Activated CD4-positive, alpha-beta T cell treated with anti-CD3 and anti-CD28 coated beads, Interleukin-2, Interleukin-4, amounts not matched to agents 100 ng/mL and 50 ng/mL, durations not matched to agents 16 hours and 8 hours (primary cell): ENCODE results near the gene WDR26.
"Not testable (repeated sequence)": the region's sequence is repeated elsewhere in the genome, so short reads cannot be mapped to it uniquely, and the experiment has no call there.

Experiments
- DNase-seq: peaks from one replicate; pipeline ENCODE4 v3.0.0-alpha.2; 2020; ENCODE audit warnings: low spot score

Gene WDR26

GRCh38 chr1:224434691-224435317, at the start of gene WDR26:
Gene WDR26, minus strand, starts transcription at chr1:224434797.
- DNase-seq, result peak; percentile 89

GRCh38 chr1:224483206-224483605, 48.6 kb upstream of the WDR26 start:
- DNase-seq, result not testable (repeated sequence)

- DNase-seq, result no peak
Measured at GRCh38 chr1:224482619-224483018, 48.0 kb upstream of the WDR26 start.

GRCh38 chr1:224481601-224482000, 47.0 kb upstream of the WDR26 start:
- DNase-seq, result no peak

DNA sequence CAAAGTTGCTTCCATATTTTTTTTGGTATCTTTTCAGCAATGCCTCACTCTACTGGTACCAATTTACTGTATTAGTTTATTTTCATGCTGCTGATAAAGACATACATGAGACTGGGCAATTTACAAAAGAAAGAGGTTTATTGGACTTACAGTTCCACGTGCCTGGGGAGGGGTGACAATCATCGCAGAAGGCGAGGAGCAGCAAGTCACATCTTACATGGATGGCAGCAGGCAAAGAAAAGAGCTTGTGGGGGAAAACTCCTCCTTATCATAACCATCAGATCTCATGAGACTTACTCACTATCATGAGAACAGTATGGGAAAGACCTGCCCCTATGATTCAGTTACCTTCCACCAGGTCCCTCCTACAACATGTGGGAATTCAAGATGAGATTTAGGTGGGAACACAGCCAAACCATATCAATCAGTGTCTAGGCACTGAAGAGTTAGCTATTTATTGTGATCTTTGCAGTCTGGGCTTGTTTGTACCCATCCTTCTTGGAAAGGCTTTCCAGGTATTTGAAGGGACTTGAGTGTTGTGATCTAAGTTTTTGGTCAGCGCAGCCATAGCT, 46.4 kb upstream of the WDR26 start:
- DNase-seq, result not testable (repeated sequence)

- DNase-seq, result not testable (repeated sequence)
Measured at GRCh38 chr1:224480200-224480599, 45.6 kb upstream of the WDR26 start.

DNA sequence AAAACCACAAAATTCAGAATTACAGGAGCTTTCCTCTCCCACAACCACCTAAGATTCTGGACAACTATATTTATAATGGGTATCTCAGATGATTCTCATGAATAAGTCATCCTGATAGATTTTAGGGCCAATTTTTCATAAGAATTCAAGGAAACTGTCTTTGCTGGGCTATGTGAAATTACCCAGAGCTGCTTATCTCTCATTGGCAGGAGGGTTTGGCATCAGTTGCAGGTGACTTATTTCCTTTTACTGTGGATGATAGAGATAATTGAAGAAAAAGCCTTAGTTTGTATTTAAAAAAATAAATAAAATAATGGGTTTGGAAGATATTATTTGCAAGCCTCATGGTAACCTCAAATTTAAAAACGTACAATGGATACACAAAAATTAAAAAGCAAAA, 38.2 kb upstream of the WDR26 start:
- no peak for DNase-seq

GRCh38 chr1:224466154-224466553, 31.6 kb upstream of the WDR26 start:
- DNase-seq, result no peak

- DNase-seq, result no peak
Measured at GRCh38 chr1:224459966-224460365, 25.4 kb upstream of the WDR26 start.

GRCh38 chr1:224458996-224459395, 24.4 kb upstream of the WDR26 start:
- no peak for DNase-seq

- DNase-seq, result no peak
Measured at GRCh38 chr1:224458296-224458695, 23.7 kb upstream of the WDR26 start.

GRCh38 chr1:224457782-224458144, 23.2 kb upstream of the WDR26 start:
- no peak for DNase-seq

- DNase-seq, result no peak
Measured at GRCh38 chr1:224456637-224456953, 22.0 kb upstream of the WDR26 start.

DNA sequence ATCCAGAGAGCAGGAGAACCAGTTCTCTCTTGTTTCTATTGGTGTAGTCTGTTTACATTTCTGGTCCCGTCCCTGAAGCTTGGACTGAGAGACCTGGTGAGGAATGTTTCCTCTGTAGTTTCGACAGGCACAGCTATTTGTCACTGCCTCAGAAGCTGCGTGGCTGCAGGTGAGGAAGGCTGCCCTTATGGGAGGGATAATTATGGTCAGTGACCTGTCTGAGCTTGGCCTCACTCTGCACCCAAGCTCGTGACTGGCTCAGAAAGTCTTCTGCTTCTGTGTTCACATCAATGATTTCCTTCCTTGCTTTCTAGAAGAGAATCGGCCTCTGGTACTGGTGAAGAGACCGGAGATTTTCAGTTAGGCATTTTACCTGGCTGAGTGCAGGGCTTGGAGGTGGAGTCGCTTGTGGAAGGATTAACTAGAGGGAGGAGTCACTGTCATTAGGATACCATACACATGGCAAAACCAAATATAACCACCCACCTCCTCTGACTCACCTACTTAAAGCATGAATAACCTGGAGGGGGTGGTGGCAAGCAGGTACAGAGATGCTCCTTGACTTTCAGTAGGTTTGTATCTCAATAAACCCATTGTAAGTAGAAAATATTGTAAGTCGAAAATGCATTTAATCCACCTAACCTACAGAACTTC, 19.9 kb upstream of the WDR26 start:
- no peak for DNase-seq

DNA sequence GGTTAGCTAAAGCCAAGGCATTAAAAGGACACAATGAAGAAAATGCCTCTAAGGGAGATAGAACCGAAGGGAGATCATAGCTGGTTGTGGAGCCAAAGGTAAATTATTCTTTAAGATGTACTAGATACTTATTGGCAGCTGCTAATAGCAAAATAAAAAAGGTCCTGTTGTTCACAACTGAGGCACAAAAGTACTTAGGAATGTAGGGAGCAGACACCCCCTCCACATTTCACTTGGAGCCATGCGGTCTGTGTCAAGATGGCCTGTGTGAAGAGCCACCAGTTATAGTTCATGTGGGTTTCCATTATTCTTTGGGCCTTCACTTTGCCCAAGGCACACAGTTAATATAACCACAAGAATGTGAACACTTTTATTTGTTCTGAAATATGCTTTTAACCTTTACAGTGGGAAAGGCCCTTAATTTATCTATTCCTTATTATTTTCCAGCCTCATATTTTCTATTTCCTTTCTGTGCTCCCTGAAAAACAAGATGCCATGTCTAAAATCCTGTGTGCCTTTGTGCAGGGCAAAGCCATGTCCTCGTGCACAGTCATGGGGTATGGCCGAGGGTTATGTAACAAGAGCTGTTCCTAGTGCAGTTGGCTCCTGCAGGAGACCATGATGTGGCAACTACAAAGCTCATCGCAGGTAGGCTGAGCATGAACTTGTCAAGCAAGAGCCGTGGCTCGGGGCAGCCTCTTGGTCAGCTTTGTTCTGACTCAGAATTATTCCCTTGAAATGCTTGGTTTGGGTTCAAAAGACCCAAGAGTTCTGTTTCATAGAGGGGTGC, 16.2 kb upstream of the WDR26 start:
- DNase-seq, result no peak

- no peak for DNase-seq
Measured at GRCh38 chr1:224450159-224450558, 15.6 kb upstream of the WDR26 start.

DNA sequence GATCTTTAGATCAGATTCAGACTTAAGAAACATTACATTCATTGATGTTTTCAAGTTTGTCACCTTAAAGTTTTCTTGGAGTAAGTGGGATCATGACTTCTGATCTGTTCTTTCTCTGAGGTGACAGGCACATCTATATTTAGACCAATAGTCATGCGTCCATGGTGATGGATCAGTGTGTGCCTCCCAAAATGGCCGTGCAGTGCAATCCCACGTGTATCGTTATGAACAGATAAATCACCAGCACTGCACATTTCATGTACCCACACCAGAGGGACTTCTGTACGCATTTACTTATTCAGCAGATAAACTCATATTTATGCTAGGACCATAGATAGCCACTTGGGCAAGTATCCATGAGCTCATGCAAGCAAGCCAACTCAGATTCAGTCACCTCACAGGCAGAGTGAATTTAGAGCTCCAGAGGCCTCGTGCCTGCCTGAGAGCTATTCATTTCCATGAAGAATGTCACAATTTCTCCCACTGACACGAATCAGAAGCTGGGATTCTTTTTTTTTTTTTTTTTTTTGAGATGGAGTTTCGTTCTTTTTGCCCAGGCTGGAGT, 13.9 kb upstream of the WDR26 start:
- no peak for DNase-seq

DNA sequence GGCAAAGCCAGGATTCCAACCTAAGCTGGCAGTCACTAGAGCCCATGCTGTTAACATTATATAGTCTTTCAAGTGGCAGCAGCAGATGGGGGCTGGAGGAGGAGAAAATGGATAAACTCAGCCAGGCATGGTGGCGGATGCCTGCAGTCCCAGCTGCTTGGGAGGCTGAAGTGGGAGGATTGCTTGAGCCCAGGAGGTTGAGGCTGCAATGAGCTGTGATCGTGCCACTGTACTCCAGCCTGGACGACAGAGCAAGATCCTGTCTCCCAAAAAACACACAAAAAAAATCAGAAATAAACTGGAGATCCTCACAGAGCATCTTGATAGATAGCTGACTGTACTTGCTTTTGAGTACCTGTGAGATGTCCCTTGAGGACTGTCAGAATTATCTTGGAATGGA, 13.4 kb upstream of the WDR26 start:
- DNase-seq, result no peak

DNA sequence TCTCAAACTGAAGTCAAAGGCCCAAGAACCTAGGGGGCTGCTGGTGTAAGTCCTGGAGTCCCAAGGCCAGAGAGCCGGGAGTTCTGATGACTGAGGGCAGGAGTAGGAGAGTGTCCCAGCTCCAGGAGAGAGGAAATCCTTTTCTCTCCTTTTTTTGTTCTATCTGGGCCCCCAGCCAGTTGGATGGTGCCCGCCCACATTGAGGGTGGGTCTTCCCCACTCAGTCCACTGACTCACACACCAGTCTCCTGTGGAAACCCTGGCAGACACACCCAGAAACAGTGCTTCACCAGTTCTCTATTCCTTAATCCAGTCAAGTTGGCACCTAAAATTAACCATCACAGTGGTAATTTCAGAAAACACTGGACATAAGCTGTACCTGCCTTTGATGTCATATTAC, 12.7 kb upstream of the WDR26 start:
- DNase-seq, result no peak

- no peak for DNase-seq
Measured at GRCh38 chr1:224438989-224439388, 4.4 kb upstream of the WDR26 start.

DNA sequence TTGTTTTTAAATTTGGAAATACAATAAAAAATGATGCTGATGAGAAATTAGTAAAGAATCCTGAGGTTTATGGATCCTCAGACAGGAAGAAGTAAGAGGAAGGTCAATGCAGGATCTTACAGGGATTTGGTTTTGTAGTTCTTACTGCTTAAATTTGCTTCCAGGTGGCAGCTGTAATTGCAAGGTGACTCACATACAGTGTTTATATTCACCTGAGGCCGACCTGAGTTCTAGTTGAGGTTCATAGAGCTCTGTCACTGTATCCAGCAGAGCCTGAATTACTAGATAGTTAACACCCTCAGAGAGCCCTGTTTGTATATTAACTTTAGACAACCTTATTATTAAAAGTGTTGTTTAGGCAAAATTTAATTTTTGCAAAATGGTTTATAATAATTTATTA, 1.4 kb upstream of the WDR26 start:
- DNase-seq, result no peak

DNA sequence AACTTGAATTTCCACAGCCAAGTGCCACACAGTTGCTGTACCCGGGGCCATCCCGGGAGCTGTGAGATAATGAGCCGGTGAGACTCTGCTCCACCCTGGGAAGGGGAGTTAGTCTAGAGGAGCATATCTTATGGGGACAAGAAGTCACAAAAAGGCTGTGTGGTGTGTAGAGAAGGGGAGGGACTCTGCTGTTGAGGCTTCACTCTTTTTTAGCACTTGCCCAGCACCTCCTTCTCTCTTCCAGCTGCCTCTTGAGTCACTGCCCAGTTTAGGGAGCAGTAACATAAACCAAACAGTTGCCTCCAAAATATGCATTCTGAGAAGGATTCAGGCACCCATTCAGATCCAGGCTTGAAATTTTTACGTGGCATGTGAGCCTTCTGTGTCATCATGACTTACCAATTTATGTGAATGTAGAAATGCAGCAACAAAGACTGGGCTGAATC, 744 bp upstream of the WDR26 start:
- peak; percentile 41 for DNase-seq
